WTC11 (cell line): ENCODE results near the gene TMBIM6.

Experiments
- CBFB ChIP-seq: sonication (generic); formaldehyde crosslinking; IDR thresholded peaks from 2 replicates; pipeline ENCODE4 v1.8.1; 2022; ENCODE audit warnings: mild to moderate bottlenecking, low read depth, missing genetic modification reagents
- ESRRA ChIP-seq: sonication (generic); formaldehyde crosslinking; IDR thresholded peaks from 2 replicates; pipeline ENCODE4 v1.8.1; 2022; ENCODE audit warnings: mild to moderate bottlenecking, missing genetic modification reagents, borderline replicate concordance
- NR2C2 ChIP-seq: sonication (generic); formaldehyde crosslinking; IDR thresholded peaks from 2 replicates; pipeline ENCODE4 v1.8.0; 2022; ENCODE audit warnings: mild to moderate bottlenecking, missing genetic modification reagents
- ZNF138 ChIP-seq: sonication (generic); formaldehyde crosslinking; conservative IDR thresholded peaks from 2 replicates; pipeline ENCODE4 v1.8.1; 2022; ENCODE audit warnings: mild to moderate bottlenecking, moderate library complexity, missing genetic modification reagents
- TF ChIP-seq, protein P1 (sequence below): fragments of 200-600 bp; IDR thresholded peaks from 2 replicates; pipeline ENCODE4 v1.8.0; 2022; ENCODE audit warnings: antibody characterized with exemption
- TF ChIP-seq, protein P2 (sequence below): fragments of 250-450 bp; sonication (Bioruptor Pico); IDR thresholded peaks from 2 replicates; pipeline ENCODE4 v1.9.0; 2021; ENCODE audit warnings: mild to moderate bottlenecking
- TF ChIP-seq, protein P3 (sequence below): sonication (generic); formaldehyde crosslinking; IDR thresholded peaks from 2 replicates; pipeline ENCODE4 v1.8.1; 2023; ENCODE audit warnings: mild to moderate bottlenecking, missing genetic modification reagents, moderate library complexity
- TF ChIP-seq, protein P4 (sequence below): sonication (generic); formaldehyde crosslinking; IDR thresholded peaks from 2 replicates; pipeline ENCODE4 v1.8.1; 2023; ENCODE audit warnings: mild to moderate bottlenecking, missing genetic modification reagents

DNA sequence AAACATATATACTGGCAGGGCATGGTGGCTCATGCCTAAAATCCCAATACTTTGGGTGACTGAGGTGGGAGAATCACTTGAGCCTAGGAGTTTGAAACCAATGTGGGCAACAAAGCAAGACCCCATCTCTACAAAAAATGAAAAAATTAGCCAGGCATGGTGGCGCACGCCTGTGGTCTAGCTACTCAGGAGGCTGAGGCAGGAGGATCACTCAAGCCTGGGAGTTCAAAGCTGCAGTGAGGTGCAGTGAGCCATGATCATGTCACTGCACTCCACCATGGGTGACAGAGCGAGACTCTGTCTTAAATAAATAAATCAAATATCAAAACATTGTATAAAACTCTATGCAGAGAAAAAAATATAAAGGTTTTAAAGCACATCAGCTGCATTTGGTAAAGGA is 39.3 kb upstream of the TMBIM6 start:
- TF ChIP-seq NR2C2 = no peak
- TF ChIP-seq, protein P1, sequence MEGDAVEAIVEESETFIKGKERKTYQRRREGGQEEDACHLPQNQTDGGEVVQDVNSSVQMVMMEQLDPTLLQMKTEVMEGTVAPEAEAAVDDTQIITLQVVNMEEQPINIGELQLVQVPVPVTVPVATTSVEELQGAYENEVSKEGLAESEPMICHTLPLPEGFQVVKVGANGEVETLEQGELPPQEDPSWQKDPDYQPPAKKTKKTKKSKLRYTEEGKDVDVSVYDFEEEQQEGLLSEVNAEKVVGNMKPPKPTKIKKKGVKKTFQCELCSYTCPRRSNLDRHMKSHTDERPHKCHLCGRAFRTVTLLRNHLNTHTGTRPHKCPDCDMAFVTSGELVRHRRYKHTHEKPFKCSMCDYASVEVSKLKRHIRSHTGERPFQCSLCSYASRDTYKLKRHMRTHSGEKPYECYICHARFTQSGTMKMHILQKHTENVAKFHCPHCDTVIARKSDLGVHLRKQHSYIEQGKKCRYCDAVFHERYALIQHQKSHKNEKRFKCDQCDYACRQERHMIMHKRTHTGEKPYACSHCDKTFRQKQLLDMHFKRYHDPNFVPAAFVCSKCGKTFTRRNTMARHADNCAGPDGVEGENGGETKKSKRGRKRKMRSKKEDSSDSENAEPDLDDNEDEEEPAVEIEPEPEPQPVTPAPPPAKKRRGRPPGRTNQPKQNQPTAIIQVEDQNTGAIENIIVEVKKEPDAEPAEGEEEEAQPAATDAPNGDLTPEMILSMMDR = no peak
- TF ChIP-seq ESRRA (CRISPR knock-in tag) = no peak
- TF ChIP-seq CBFB (CRISPR knock-in tag) = no peak
- no peak for TF ChIP-seq ZNF138
- TF ChIP-seq, protein P2, sequence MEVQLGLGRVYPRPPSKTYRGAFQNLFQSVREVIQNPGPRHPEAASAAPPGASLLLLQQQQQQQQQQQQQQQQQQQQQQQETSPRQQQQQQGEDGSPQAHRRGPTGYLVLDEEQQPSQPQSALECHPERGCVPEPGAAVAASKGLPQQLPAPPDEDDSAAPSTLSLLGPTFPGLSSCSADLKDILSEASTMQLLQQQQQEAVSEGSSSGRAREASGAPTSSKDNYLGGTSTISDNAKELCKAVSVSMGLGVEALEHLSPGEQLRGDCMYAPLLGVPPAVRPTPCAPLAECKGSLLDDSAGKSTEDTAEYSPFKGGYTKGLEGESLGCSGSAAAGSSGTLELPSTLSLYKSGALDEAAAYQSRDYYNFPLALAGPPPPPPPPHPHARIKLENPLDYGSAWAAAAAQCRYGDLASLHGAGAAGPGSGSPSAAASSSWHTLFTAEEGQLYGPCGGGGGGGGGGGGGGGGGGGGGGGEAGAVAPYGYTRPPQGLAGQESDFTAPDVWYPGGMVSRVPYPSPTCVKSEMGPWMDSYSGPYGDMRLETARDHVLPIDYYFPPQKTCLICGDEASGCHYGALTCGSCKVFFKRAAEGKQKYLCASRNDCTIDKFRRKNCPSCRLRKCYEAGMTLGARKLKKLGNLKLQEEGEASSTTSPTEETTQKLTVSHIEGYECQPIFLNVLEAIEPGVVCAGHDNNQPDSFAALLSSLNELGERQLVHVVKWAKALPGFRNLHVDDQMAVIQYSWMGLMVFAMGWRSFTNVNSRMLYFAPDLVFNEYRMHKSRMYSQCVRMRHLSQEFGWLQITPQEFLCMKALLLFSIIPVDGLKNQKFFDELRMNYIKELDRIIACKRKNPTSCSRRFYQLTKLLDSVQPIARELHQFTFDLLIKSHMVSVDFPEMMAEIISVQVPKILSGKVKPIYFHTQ (CRISPR knock-in tag) = no peak
- TF ChIP-seq, protein P3, sequence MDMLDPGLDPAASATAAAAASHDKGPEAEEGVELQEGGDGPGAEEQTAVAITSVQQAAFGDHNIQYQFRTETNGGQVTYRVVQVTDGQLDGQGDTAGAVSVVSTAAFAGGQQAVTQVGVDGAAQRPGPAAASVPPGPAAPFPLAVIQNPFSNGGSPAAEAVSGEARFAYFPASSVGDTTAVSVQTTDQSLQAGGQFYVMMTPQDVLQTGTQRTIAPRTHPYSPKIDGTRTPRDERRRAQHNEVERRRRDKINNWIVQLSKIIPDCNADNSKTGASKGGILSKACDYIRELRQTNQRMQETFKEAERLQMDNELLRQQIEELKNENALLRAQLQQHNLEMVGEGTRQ (CRISPR knock-in tag) = no peak
- TF ChIP-seq, protein P4, sequence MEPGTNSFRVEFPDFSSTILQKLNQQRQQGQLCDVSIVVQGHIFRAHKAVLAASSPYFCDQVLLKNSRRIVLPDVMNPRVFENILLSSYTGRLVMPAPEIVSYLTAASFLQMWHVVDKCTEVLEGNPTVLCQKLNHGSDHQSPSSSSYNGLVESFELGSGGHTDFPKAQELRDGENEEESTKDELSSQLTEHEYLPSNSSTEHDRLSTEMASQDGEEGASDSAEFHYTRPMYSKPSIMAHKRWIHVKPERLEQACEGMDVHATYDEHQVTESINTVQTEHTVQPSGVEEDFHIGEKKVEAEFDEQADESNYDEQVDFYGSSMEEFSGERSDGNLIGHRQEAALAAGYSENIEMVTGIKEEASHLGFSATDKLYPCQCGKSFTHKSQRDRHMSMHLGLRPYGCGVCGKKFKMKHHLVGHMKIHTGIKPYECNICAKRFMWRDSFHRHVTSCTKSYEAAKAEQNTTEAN (CRISPR knock-in tag) = no peak
